GM19455 (cell line): Measurements from ENCODE around the gene TCOF1.
A peak's percentile ranks its signal among the peaks of the same experiment; 100 is the strongest.
"Not testable (repeated sequence)": the region's sequence is repeated elsewhere in the genome, so short reads cannot be mapped to it uniquely, and the experiment has no call there.

Experiments used
- ATAC-seq: cut with Tn5 transposase; IDR thresholded peaks from one replicate; pipeline ENCODE4 v1.9.1; 2021; ENCODE audit not compliant: unreplicated experiment

Gene TCOF1

GRCh38 chr5:150413902-150414790 lies 56.6 kb downstream of the TCOF1 start:
- ATAC-seq, result not testable (repeated sequence)

DNA sequence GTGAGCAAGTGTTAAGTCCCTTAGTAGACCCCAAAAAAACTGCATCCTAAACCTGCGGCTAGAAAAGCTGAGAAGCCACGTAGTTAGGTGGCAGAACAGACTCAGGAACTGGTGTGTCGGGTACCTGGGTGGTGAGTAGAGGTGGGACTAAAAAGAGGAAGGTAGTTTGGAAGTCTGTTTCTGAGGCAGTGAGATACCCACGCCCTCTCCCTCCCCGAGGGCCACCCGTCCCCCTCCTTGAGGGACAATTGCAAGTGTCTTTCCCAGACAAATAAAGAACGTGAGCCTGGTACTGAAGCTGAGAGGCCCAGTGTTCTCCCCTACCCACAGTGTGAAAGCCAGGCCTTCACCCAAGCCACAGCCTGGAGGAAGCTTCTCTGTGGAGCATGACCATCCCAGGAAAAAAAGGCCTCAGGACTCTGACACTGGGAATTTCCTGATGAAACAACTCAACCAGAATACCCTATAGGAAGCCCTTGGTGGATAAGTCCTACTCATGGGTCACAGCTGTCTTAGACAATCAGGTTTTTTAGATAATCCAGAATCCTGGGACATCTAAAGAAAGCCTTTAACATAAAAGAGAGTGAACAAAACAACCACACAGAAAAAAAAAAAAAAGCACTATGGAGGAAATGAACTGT lies 62.3 kb downstream of the TCOF1 start:
- no peak for ATAC-seq

- ATAC-seq, result no peak
These were observed 64.6 kb downstream of the TCOF1 start for GRCh38 chr5:150422075-150422474.

- ATAC-seq, result no peak
These were observed 65.3 kb downstream of the TCOF1 start for GRCh38 chr5:150422758-150423157.

DNA sequence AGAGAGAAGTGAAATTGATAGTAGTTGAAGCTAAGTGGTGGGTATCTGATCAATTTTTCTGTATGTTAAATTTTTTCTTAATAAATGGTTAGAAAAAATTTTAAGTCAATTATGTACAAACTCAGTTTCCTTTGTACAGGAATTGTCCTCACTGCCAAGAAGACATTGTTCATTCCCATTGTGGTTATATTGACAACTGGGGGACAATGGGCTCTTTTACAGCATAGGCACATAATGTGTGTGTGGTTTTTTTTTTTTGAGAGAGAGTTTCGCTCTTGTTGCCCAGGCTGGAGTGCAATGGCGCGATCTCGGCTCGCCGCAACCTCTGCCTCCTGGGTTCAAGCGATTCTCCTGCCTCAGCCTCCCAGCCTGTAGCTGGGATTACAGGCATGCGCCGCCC lies 68.7 kb downstream of the TCOF1 start:
- not testable (repeated sequence) for ATAC-seq

- no peak for ATAC-seq
These were observed 70.8 kb downstream of the TCOF1 start for GRCh38 chr5:150428106-150428876.

DNA sequence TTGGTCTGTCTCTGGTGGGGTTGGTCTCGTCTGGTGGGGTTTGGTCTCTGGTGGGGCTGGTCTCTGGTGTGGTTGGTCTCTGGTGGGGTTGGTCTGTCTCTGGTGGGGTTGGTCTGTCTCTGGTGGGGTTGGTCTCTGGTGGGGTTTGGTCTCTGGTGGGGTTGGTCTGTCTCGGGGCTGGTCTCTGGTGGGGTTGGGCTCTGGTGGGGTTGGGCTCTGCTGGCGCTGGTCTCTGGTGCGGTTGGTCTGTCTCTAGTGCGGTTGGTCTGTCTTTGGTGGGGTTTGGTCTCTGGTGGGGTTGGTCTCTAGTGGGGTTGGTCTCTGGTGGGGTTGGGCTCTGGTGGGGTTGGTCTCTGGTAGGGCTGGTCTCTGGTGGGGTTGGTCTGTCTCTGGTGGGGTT lies 71.5 kb downstream of the TCOF1 start:
- ATAC-seq, result no peak

DNA sequence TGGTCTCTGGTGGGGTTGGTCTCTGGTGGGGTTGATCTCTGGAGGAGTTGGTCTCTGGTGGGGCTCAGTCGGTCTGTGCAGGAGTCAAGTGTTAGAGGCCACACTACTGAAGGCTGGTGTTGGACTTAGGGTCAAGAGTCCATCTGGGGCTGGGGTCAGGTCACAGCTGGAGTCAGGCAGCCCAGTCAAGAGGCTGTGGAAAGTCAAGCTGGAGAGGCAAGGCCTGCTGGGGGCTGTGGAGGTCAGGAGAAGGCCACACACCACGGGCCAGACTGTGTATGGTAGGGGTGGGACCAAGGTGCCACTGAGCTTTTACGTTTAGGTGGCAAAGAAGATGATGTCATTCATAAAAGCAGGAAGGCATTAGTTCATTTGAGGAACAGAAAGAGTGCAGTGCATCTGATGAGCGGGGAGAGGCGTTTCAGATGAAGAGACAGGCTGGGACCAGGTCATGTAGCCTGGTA lies 71.9 kb downstream of the TCOF1 start:
- no peak for ATAC-seq

GRCh38 chr5:150431048-150431447 lies 73.6 kb downstream of the TCOF1 start:
- ATAC-seq, result no peak

DNA sequence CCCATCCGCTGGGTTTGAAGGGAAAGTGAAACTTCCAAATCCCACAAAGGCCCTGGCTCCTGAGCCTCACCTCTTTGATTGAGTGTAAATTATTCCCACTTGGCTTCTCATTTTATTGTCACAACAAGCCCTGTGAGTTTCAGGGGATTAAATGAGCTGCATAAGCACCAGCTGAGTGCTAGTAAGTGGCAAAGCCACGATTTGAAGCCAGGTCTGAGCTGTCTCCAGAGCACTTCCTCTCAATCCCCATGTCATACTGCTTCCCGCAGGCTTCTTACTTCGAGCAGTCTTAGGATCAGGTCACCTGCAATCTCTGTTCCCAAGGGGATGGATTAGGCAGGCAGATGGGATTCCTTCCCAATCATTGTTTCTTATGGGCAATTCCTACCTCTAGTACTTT lies 74.1 kb downstream of the TCOF1 start:
- no peak for ATAC-seq

DNA sequence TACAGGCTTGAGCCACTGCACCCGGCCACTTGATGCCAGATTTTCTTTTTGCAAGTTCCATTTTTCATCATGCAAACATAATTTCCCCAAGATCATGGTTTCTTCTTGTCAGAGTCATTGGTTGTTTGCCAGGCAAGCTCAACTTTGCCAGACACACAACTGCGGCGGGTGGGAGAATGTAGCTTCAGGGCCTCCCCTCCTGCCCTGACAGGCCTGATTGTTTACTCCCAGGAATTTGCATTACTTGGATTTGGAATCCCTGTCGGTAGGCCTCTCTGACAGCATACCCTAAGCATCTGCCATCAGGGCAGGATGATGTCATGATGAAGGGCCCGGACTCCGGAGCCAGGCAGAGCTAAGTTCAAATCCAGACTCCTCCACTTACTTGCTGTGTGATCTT lies 77.0 kb downstream of the TCOF1 start:
- ATAC-seq, result no peak

DNA sequence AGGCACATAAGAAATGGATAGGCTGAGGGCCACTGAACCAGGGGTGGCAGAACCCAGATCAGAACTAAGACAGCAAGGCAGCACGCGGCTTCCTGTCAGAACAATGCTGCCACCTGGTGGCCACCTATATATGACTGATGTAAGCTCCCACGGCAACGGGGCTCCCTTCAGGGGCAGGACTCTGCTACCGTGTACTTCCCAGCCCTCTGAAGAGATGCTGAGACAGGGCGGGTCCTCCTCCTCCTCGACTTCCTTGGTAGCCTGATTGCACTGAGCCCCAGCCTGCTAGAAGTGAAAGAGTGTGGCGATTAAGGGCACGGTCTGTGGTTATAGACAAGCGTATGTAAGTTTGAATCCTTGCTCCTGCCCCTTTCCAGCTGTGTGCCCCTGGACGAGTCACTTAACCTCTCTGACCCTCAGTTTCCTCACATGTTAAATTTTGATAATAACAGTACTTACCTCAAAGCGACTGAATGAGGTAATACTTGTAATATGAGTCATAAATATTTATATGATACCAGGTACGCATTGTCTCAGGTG lies 78.7 kb downstream of the TCOF1 start:
- ATAC-seq, result peak; percentile 97

DNA sequence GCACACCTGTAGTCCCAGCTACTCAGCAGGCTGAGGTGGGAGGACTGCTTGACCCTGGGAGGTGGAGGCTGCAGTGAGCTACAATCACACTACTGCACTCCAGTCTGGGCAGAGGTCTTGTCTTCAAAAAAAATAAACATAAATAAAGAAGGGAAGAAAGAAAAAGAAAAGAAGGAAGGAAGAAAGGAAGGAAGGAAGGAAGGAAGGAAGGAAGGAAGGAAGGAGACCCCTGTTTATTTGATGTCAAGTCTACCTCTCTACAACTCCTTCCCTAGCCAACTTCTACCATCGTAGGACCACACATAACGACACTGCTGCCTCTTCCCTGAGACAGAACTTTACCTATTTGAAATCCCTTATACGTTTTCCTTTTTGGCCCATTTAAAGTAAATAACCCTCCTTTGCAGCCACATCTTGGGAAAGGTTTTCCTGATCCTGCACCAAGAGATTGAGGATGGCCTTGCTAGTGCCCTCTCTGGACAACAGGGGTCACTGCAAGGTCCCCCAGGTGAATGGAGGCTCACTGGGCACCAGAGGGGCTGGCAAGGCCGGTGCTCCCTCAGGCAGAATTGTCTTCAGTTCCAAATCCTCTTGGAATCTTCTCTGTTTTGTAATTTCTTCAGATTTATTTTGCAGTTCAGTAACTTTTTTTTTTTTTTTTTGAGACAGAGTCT lies 81.5 kb downstream of the TCOF1 start:
- no peak for ATAC-seq

DNA sequence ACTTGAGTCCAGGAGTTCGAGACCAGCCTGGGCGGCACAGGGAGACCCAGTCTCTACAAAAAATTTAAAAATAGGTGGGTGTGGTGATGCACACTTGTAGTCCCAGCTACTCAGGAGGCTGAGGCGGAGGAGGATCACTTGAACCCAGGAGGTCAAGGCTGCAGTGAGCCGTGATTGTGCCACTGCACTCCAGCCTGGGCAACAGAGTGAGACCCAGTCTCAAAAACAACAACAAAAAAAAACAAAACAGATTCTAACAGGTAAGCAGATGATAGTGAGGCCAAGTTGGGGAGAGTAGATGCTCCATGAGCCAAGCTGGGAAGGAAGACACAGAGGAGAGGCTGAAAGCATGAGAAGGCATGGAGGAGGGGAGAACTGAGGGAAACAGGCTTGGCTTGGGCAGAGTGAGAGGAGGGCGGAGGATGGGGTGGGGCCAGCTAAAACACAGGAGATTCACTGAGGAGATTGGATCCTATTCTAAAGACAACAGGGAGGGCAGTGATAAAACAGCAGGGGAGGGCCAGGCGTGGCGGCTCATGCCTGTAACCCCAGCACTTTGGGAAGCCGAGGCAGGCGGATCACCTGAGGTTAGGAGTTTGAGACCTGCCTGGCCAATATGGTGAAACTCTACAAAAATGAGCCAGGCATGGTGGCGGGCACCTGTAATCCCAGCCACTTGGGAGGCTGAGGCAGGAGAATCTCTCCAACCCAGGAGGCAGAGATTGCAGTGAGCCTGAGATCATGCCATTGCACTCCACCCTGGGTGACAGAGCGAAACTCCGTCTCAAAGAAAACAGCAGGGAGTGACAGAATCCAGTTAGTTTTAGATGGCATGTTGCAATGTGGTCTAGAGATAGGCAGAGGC lies 83.7 kb downstream of the TCOF1 start:
- no peak for ATAC-seq

DNA sequence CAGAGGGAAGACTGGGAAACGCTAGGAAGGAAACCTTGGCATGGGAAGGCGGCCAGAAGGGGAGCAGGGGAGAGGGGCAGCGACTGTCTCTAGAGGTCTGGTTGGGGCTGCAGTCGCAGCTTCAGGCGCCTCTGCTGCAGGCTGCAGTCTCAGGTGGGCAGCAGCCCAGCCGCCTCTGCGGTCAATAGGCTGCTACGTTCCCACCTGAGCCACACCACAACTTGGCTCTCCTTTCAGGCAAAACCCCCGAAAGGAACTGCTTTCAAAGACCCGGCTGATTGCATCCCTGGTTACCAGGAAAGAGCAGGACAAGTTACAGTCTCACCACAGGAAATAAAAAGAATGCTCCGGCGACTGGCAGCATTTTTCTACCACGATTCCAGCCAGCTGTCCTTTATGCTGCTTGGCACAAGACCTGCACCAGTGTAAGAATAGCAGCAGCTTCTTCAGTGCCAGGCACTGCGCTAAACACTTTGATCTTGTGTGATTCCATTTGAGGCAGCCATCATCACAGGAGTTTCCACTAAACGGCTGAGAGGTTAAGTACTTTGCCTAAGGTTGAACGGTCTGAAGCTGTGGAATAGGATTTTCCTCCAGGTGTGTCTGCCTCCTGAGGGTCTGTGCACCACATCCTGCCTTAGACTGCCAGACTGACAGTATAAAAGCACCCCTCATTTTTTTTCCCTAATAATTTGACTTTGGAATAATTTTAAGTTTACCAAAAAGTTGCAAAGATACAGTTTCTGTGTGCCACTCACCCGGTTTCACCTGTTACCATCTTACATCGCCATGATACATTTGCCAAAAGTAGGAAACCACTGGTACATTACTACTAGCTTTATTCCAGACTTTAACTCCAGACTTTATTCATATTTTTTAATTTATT lies 84.6 kb downstream of the TCOF1 start:
- ATAC-seq, result no peak

DNA sequence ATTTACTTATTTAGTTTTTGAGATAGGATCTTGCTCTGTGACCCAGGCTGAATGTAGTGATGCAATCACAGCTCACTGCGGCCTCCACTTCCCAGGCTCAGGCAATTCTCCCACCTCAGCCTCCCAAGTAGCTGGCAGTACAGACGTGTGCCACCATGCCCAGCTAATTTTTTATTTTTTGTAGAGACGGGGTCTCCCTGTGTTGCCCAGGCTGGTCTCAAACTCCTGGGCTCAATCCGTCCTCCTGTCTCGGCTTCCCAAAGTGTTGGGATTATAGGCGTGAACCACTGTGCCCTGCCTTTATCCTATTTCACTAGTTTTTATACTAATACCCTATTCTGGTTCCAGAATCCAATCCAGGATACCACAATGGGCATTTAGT lies 85.2 kb downstream of the TCOF1 start:
- ATAC-seq, result no peak

- ATAC-seq, result no peak
These were observed 86.0 kb downstream of the TCOF1 start for GRCh38 chr5:150443242-150444075.

DNA sequence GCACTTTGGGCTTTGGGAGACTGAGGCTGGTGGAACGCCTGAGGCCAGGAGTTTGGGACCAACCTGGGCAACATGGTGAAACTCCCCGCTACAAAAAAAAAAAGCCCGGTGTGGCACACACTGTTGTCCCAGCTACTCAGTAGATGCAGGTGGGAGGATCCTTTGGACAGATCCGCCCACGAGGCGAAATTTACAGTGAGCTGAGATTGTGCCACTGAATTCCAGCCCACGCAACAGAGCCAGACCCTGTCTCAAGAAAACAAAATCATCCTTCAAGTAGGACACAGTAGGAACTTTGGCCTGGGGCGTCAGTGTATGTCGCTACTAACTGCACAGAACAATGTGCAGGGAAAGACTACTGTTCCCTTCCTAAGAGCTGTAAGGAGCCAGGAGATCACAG lies 87.3 kb downstream of the TCOF1 start:
- no peak for ATAC-seq
